ENCODE results near the gene KMT2B. TPM values are rescaled to one million over a fixed set of nuclear protein-coding genes. Genes with fewer than 3 reads are reported as not detected.

The KMT2B gene
- total and polyA plus RNA-seq, 9 of the 15 experiments (the other 6 are each of a cell fraction or from before 2014, with no cell fraction given) = 0.63 to 43.9 (median 8.1) TPM

GRCh38 chr19:35757749-35758608 is 40.2 kb downstream of the KMT2B start, which contains the start of gene PROSER3 (continued):
- TF ChIP-seq SIX5 (IDR thresholded peaks at IDR 0.05; ENCODE audit: borderline replicate concordance in 1 of 2, insufficient read depth in 1 of 2, low read depth in 1 of 2, low read length in 2 of 2) (peak; percentile 58 to 66; a peak in 3 of 4 replicates), BHLHE40 (IDR thresholded peaks at IDR 0.05; ENCODE audit: low read length) (no peak), ZFX (CRISPR knock-in tag; IDR thresholded peaks at IDR 0.05) (peak; percentile 73), SOX6 (IDR thresholded peaks at IDR 0.05) (no peak), ELF1 (tag; IDR thresholded peaks at IDR 0.05) (peak; percentile 84; the same call in 1 of the 2 replicates), ZBTB1 (CRISPR knock-in tag; IDR thresholded peaks at IDR 0.05; ENCODE audit: borderline replicate concordance, low read depth) (no peak), HLTF (IDR thresholded peaks at IDR 0.05) (no peak), HEY1 (CRISPR knock-in tag; IDR thresholded peaks at IDR 0.05; ENCODE audit: borderline replicate concordance) (no peak), JUND (IDR thresholded peaks at IDR 0.05; ENCODE audit: borderline replicate concordance, low read depth, low read length) (peak; percentile 14; the same call in 1 of the 2 replicates), JUND (tag; IDR thresholded peaks at IDR 0.05; ENCODE audit: borderline replicate concordance, low read depth, low read length) (0 out of 3 replicates have a peak, but pooled peaks have one; percentile 31), TCF3 (CRISPR knock-in tag; IDR thresholded peaks at IDR 0.05) (no peak), PCBP1 (IDR thresholded peaks at IDR 0.05; ENCODE audit: low read depth, low read length, poor library complexity, severe bottlenecking) (peak; percentile 33), ZBTB49 (CRISPR knock-in tag; IDR thresholded peaks at IDR 0.05; ENCODE audit: borderline replicate concordance) (no peak), HDAC1 (IDR thresholded peaks at IDR 0.05) (peak in 1 of 2 experiments; percentile 10; a peak in 1 of 4 replicates)
- TF ChIP-seq, protein P1, sequence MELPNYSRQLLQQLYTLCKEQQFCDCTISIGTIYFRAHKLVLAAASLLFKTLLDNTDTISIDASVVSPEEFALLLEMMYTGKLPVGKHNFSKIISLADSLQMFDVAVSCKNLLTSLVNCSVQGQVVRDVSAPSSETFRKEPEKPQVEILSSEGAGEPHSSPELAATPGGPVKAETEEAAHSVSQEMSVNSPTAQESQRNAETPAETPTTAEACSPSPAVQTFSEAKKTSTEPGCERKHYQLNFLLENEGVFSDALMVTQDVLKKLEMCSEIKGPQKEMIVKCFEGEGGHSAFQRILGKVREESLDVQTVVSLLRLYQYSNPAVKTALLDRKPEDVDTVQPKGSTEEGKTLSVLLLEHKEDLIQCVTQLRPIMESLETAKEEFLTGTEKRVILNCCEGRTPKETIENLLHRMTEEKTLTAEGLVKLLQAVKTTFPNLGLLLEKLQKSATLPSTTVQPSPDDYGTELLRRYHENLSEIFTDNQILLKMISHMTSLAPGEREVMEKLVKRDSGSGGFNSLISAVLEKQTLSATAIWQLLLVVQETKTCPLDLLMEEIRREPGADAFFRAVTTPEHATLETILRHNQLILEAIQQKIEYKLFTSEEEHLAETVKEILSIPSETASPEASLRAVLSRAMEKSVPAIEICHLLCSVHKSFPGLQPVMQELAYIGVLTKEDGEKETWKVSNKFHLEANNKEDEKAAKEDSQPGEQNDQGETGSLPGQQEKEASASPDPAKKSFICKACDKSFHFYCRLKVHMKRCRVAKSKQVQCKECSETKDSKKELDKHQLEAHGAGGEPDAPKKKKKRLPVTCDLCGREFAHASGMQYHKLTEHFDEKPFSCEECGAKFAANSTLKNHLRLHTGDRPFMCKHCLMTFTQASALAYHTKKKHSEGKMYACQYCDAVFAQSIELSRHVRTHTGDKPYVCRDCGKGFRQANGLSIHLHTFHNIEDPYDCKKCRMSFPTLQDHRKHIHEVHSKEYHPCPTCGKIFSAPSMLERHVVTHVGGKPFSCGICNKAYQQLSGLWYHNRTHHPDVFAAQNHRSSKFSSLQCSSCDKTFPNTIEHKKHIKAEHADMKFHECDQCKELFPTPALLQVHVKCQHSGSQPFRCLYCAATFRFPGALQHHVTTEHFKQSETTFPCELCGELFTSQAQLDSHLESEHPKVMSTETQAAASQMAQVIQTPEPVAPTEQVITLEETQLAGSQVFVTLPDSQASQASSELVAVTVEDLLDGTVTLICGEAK (IDR thresholded peaks at IDR 0.05) = peak; percentile 76
- TF ChIP-seq, protein P1 (CRISPR knock-in tag; IDR thresholded peaks at IDR 0.05) = no peak

Measured in K562 (cell line).